GM19397 (cell line): ENCODE data around the gene MTREX.

Experiments used
- ATAC-seq: cut with Tn5 transposase; IDR thresholded peaks from one replicate; pipeline ENCODE4 v1.9.1; 2021; ENCODE audit warnings: mild to moderate bottlenecking, moderate library complexity; ENCODE audit not compliant: unreplicated experiment

Gene MTREX

GRCh38 chr5:55459572-55459971 lies 151.8 kb downstream of the MTREX start:
- ATAC-seq: no peak

DNA sequence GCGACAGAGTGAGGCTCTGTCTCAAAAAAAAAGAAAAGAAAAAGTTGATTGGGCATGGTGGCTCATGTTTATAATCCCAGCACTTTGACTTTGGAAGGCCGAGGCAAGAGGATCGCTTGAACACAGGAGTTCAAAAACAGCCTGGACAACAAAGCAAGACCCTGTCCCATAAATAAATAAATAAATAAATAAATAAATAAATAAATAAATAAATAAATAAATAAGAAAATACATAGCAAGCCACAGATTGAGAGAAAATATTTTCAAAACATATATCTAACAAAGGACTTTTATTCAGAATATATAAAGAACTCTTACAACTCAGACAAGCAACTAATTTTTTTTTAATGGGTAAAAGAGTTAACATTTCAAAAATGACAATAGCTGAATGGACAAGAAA lies 155.8 kb downstream of the MTREX start:
- ATAC-seq: no peak

DNA sequence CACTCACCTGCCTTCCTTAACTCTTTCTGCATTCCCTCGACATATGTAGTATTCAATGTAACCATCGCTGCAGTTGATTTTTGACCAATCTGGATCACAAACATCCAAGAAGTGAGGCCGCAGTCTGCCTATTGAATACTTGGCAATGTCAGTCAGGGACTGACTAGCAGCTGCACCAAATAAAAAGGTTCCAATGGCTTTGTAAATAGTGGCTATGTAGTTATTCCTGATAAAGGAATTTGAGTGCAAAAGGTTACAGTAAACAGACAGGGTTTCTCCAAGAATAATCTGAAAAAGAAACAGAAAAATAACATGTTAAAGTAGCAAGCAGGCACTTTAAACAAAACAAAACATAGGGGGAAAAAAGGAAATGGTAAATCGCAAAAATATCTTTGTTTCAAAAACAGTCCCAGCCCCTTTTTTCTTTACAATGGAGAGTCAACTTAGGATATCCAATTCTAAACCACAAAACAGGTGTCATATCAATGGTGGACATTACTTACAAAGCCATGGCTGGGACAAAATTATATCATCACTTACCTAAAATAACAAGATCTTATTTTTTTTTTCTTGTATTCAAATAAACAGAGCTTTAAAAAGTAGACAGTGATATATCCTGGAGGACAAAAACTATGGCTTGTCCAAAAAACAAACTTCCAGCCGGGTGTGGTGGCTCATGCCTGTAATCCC lies 160.2 kb downstream of the MTREX start:
- ATAC-seq: no peak

DNA sequence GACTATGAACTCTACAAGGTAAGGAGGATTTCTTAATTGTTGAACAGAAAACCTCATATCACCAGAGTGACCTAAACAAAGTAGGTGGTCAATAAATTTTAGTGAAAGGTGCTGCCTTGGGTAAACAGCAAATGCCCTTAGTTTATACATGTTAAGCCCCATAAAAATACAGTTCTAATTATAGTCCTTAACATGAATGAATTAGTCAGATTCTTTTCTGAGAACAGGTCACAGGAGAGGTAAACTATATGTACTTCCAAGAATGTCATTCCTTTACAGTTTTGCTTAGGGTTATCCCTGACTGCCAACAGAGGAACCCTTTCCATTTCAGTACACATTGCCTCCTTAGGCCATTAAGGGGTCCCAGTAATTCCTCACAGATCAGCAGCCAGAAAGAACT lies 162.1 kb downstream of the MTREX start:
- no peak for ATAC-seq

GRCh38 chr5:55470282-55470681 lies 162.5 kb downstream of the MTREX start:
- ATAC-seq: no peak

DNA sequence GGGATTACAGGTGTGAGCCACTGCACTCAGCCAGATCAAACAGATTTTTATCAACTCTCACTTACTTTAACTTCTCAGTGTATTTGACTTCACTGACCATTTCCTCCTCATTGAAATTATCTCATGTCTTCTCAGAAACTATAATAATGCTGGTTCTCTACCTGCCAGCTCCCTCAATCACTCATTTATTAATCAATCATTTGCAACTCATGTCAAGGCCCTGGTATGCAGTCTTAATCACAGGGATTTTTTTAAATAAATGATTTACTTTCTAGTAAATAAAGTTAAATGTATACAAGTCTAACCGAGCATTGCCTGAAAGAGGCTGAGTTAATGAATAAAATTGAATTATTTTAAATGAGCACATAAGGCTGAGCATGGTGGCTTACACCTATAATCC lies 163.7 kb downstream of the MTREX start:
- ATAC-seq: no peak

- no peak for ATAC-seq
Observed at GRCh38 chr5:55472642-55473041, 164.9 kb downstream of the MTREX start.
